ENCODE data around the gene ABCC10.

GRCh38 chr6:43451348-43451747 lies 24.0 kb downstream of the ABCC10 start:
- TF ChIP-seq CTCF (conservative IDR thresholded peaks at IDR 0.05) (no peak), EZH2 (IDR thresholded peaks at IDR 0.05; ENCODE audit: low read depth) (no peak)
